GM12892 (cell line): ENCODE measurements around the gene LASP1NB.

Experiments used
- POLR2A ChIP-seq: IDR thresholded peaks from 2 replicates; pipeline ENCODE4 v1.6.1; 2011; ENCODE audit warnings: low read depth, low read length, control low read depth
- POLR2AphosphoS5 ChIP-seq: IDR thresholded peaks from 2 replicates; pipeline ENCODE4 v1.6.1; 2011; ENCODE audit warnings: low read depth, low read length, control low read depth

GRCh38 chr17:38943607-38944006, 18.2 kb downstream of the LASP1NB start:
- TF ChIP-seq POLR2AphosphoS5 (no peak), POLR2A (no peak)
